UCSD-AML1 (cell line): ENCODE measurements around the gene PTPN4.

Experiments
- DNase-seq: peaks from one replicate; lab custom pipeline; 2025; ENCODE audit not compliant: unreplicated experiment; lab: John Stamatoyannopoulos, UW

PTPN4 gene

DNA sequence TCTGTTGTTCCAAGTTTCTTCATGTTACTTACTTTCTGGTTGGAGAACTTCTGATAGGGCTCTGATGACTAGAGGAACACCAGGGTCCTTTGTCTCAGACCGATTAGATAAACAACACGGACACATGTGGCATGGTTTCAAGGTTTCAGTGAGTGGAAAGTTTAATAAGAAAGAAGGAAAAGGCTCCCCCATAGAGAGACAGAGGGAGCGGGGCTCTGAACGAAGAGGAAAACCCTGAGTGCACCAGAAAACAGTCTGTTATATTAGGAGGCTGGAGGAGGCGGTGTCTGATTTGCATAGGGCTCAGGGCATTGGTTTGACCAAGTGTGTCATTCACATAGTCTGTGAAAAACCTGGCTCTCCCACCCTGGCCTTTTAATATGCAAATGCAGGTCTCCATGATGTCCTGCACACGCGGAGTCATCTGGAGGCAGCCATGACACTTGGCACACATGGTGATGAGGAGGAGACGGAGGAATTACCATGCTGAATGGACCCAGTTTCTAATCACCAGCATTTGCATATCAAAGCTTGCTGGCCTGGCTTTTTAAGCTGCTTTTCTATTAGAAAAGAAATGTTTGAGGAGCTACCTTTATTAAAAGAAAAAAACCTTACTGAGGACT lies 94.2 kb downstream of the PTPN4 start:
- no peak for DNase-seq

DNA sequence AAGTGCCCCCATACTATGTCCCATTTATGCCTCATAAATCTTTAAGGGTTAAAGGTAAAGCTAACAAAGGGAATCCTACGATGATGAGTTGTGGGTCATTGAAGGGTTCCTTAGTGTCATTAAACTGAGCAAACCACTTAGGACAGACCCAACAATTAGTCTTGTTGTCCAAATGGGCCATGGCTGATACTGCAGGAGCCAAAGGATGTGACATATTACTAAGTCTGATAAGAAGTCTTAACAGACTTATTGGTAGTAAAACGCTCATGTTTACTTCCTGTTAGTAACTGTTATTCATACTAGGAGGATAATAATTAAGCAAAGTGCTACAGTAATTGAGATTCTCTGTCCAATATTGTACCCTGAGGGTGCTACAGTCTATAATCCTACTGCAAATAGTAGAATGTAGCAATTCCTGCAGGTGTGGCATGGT lies 96.8 kb downstream of the PTPN4 start:
- DNase-seq: no peak

DNA sequence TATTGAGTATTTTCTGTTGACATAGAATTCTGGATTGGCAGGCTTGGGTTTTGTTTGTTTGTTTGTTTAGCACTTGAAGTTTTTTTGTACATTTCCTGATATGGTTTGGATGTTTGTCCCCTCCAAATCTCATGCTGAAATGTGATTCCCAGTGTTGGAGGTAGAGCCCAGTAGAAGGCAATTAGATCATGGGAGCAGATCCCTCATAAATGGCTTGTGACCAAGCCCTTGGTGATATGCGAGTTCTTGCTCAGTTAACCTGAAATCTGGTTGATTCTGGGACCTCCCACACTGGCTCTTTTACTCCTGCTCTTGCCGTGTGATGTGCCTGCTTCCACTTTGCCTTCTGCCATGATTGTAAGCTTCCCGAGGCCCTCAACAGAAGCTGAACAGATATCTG lies 98.0 kb downstream of the PTPN4 start:
- no peak for DNase-seq

DNA sequence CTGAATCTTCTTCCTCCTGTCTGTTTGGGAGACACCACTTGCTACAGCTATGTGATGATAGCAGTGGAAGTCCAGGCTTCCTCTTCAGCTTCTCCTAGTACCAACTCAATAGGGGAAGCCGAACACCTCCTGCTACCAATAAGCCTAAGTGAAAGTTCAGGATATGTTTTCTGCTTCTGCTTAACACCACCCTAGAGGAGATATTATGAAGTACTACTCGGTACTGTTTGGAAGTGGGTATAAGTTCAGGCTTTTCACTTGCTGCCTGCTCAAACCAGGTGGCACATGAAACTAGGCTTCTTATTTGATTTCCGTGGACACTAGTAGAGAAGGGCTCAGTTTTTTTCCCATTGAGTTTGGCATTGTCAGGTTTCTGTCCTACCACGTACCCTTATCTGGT lies 99.8 kb downstream of the PTPN4 start:
- DNase-seq: no peak

DNA sequence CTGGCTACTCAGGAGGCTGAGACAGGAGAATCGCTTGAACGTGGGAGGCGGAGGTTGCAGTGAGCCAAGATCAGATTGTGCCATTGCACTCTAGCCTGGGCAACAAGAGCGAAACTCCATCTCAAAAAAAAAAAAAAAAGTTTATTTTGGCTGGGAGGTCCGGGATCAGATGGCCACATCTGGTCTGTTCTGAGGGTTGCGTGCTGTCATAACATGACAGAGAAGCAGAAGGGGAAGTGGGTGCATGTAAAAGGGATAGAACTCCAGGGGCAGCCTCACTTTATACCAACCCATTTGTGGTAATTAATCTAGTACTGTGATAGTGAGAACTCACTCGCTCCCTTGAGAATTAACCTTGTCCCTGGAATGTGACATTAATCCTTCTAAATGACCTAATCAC lies 101.2 kb downstream of the PTPN4 start:
- DNase-seq: no peak

DNA sequence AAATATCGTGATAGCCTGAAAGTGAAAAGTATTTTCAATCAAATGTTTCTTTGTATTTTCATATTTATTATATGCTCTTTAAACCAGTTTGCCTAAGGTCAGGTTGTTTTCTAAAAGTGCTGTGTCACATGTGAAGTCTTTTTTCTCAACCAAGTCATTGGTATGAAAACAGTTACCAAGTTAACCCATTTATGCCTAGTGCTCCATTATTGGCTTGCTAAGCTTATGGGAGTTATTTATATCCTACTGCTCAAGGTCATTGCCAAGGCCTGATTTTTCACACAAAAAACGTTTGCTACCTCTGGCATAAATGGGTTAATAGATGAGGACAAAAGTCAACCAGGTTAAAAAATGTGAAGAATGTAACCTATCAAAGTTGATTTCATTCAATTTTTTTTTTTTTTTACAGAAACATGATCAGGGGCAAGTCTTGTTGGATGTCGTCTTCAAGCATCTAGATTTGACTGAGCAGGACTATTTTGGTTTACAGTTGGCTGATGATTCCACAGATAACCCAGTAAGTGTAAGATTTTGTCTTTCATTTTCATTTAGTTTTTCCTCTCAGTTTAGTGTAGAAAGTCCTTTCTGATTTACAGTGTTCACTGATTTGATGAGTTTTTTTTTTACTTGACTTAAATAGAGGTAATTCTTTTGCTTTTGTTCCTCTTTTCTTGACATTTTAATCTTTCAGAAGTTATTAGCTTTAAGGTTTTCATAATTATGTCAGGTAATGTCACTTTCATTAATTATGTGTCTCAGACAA lies 102.6 kb downstream of the PTPN4 start:
- no peak for DNase-seq

DNA sequence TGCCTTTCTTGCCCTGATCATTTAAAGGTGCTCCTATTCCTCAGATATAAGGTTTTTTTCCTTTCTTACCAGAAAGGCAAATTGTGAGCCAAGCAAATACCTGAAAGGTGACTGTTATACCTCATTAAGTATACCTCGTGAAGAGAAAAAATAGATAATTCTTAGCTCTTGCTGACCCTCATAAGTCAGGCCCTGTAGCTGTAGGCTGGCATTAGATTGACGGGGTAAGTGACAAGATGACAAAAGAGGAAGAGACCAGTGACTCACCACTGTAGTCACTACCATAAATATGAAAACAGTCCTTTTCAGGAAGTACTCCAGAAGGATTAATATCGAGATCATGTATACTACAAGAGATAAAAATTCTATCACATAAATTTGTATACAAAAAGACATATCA lies 104.6 kb downstream of the PTPN4 start:
- no peak for DNase-seq

DNA sequence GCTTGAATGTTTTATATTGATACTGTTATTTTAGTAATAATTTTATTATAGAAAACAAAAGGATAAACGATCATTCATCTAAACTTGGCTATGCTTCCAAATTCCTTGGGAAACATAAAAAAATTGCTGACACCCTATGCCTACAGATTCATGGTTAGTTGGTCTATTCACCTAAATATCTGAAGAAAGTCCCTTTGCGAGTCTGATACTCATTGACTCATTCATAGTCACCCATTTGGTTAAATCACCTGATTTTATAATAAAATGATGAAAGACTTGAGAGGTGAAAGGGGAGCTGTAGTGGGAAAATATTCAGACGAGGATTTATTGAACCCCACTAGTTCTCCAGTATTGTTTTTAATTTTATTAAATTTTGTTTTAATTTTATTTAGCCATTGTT lies 112.0 kb downstream of the PTPN4 start:
- DNase-seq: no peak

DNA sequence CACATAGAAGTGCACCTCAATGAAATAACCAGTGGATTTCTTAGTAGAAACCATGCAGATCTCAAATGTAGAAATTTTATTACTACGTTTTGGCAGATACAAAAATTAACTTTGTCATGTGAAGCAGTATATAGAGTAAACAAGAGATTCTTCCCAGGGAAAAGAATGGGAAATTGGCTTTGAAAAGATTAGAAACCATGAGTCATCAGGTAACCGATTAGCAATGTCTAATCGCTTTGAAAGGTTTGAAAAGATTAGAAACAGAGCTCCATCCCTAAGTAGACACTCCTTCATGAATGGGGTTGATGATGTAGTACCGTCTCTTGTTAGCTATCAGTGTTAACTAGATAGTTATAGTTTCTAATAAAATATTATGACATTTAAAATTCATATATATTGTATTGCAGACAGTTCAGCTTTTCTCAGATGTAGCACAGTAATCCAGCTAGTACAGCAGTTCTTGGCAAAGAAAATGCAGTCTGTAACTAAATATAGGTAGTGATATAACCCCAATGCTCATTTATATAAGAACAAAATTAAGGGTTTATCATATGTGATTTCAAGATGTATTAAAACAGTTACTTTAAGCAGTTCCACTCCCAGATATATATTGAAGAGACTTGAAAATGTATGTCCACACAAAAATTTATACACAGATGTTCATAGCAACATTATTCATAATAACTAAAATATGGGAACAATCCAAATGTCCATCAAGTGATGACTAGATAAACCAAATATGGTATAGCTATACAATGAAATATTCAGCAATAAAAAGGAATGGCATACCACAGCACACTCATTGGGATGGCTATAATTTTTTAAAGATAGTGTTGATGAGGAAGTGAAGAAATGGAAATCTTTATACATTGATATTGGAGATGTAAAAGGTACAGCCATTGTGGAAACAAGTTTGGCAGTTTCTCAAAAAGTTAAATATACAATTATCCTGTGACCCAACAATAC lies 113.9 kb downstream of the PTPN4 start:
- DNase-seq: no peak

DNA sequence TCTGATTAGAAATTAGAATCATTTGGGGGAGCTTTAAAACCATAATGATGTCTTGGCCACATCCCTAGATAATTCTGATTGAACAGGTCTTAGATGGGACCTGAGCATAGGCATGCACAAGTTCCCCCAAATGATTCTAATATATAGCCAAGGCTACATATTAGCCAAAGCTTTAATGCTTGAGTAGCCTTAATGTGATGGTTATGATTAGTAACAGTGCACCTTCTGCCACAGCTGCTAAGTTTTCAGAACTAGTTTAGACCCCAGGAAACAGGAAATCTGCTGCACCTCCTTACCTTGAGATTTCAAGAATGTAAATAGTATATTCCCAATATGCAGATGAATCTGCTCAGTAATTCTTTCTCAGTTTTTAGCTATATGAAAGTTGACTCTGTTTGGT lies 119.8 kb downstream of the PTPN4 start:
- no peak for DNase-seq

DNA sequence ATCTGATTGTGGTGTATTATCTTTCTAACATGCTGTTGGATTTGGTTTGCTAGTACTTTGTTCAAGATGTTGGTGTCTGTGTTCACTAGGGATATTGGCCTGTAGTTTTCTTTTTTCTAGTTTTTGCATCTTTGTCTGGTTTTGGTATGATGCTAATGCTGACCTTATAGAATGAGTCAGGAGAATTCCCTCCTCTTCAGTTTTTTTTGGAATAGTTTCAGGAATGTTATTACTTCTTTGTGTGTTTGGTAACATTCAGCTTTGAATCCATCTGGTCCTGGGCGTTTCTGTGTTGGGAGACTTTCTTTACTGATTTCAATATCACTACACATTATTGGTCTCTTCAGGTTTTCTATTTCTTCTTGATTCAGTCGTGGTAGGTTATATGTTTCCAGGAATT lies 129.0 kb downstream of the PTPN4 start:
- DNase-seq: no peak

DNA sequence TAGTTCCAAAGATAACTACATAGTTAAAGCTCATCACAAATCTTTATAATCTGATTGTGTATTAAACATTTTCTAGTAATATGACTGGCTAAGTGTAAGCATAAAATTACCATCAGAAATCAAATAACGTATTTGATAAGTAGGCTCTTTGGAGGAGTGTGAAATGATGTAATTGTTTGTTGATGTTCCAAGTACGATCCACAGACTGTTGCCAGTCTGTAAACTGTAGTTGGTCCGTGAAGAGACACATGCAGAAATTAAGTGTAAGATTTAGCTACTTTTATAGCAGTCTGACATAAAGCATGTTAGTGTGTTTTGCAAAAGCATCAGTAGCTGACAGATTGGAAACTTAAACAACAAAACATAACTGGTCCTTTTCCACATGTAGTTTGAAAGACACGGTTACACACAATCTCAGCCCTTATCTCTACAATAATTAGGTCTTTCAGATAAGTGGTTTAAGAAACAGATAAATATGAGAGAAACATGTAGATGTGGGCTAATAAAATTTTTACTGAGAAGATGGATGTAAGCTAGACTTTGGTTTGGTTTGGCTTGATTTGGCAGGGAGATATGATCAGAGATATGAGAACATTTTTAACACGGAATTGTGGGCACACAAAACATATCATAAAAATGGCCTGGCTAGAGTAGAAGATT lies 138.1 kb downstream of the PTPN4 start:
- DNase-seq: no peak

DNA sequence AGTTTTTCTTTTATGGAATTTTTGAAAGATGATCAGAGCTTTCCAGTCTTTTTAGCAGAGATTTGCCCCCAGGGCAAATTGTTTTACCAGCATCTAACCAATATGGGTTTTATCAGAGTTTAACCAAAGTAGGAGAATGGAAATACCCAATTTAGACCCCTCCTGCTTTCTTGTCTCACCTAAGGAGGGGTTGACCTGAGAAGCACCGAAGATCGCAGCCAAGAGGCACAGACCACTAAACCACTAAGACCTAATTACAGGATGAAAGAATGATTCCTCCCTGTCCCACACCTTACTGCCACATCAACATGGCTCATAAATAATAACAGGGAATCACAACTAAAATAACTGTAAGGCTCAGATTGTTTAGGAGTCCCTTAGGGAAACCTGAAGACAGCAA lies 141.3 kb downstream of the PTPN4 start:
- no peak for DNase-seq

DNA sequence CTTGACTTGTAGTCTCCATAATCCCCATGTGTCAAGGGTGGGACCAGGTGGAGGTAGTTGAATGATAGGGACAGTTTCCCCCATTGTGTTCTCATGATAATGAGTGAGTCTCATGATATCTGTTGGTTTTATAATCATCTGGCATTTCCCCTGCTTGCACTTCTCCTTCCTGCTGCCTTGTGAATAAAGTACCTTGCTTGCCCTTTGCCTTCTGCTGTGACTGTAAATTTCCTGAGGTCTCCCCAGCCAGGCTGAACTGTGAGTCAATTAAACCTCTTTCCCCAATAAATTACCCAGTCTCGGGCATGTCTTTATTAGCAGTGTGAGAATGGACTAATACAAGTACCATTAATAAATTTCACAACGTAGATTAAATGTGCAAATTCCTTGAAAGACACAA lies 150.8 kb downstream of the PTPN4 start:
- DNase-seq: no peak

DNA sequence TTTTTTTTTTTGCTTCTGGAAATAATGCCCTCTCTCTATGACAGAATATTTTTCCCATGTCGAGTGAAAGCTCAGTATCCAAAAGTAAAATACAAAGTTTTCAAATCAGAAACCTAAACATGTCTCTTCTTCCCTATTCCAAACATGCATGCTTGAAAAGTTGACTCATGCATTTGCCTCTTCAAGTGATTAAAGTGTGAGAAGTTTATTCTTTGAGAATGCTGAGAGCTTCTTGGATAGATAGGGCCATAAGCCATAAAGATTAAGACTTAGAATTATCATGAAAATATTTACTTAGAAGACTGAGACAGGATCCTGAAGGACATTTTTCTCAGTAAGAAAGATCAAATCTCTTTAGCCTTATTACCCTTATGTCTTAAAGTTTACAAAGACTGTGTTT lies 154.5 kb downstream of the PTPN4 start:
- DNase-seq: no peak

DNA sequence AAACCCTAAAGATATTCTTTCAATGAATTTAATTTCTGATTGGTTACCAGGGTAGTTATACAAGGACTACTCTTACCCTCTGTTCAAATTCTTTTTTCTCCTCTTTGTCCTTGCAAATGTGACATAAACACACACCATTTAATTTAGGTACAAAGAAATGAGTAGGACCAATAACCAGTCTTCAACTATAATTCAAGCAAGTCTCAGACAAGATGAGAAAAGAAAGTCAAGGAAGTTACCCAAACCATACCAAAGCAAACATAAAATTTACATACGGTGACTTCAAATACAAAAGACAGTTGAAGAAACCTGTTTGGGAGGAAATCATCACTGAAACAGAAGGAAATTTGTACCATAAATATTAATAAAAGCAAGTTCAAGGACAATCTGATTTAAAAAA lies 162.1 kb downstream of the PTPN4 start:
- DNase-seq: no peak

DNA sequence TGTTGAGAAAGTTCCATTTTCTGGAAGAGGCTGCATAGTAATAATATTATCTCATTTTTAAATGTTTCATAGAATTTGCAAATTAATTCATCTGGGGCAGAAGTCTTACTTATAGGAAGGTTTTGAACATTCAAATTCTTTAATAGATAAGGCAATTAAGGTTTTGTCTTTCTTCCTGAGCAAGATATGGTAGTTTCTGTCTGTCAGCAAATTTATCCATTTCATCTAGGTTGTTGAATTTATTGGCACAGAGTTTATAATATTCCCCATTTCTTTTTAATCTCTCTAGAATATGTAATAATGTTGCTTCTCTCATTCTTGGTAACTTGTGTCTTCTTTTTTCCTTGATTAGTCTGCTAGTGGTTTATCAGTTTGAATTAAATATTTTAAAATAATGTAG lies 163.0 kb downstream of the PTPN4 start:
- no peak for DNase-seq

DNA sequence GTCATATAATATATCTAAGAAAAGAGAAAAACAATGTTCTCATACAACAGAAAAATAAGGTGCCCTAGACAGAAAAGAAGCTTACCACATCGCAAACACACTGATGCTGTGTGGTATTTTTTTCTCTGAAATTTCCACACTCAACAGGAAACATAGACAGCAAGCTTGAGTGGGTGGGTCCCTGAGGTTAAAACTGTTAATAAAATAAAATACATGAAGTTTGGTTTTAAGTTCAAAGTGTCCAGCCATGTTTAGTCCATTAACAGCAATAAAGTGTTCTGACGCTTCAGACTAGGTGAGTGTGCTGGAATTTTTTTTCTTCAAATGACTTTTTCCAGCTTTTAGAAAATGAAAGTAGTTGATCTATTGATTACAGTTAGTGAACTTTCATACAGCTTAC lies 169.8 kb downstream of the PTPN4 start:
- no peak for DNase-seq

DNA sequence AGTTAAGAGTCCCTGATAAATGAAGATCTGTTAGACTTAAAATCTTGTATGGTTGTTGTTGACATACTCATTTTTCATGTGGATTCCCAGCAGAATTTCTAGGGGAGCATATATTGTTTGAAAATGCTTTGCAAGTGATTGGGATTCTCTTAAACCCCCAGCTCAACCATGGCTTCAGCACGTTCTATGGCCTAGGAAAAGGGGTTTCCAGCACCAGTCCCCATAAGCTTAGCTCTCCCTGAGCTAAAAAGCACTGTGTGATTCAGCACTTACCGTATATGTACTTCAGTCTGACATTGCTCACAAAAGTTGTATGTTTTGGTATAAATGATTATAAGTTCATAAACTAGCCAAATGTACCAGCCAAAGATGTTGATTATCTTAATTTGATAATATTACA lies 173.1 kb downstream of the PTPN4 start:
- no peak for DNase-seq

DNA sequence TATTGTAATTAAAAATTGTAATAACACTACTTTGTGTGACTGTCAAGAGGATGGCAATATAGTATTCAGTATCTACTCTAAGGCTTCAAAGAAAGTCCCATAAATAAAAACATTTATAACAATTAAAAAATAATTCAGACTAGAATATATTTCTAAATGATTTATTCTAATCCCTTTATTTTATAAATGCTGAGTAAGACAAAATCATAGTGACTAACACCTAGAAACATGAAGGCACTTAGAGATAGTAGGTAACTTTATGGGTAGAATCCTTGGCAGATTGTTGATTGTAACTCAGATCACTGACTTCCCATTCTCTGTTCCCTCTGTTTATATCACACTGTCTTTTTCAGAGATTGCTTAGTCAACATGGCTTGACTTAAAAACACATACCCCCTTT lies 174.6 kb downstream of the PTPN4 start:
- no peak for DNase-seq

DNA sequence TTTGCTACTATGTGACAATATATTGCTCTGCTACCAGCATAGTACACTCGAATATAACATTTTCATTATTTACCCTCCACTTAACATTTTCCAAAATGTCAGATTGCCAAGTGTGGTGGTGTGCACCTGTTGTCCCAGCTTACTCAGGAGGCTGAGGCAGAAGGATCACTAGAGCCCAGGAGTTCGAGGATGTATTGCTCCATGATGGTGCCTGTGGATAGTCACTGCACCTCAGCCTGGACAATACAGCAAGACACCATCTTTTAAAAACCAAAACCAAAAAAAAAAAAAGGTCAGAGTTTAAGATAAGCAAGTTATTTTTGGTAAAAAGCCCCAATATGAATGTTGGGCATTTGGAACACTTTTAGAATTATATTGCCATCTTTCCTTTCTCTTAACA lies 178.0 kb downstream of the PTPN4 start:
- DNase-seq: no peak
